B cell (primary cell): ENCODE measurements around the gene CBX6. TPM values are rescaled to one million over a fixed set of nuclear protein-coding genes. Genes with fewer than 3 reads are reported as not detected.
"Not testable (repeated sequence)": the region's sequence is repeated elsewhere in the genome, so short reads cannot be mapped to it uniquely, and the experiment has no call there.

Experiments
- ATAC-seq: fragments of 200-7000 bp; cut with Tn5 transposase; one replicate; pipeline ENCODE4 v1.10.0; 2021; ENCODE audit warnings: low read depth, mild to moderate bottlenecking, moderate number of reproducible peaks, moderate library complexity
- CTCF ChIA-PET: fragments of 350-600 bp; sonication (Branson Sonifier 250); formaldehyde crosslinking; loops from one replicate; lab custom pipeline; 2021; ENCODE audit warnings: antibody characterized with exemption, inconsistent platforms; lab: Charles Lee
- POLR2A ChIA-PET: fragments of 350-600 bp; sonication (Branson Sonifier 250); formaldehyde crosslinking; loops from one replicate; lab custom pipeline; 2021; ENCODE audit warnings: antibody characterized with exemption; lab: Charles Lee
- DNase-seq: peaks from one replicate; pipeline ENCODE4 v3.0.0; 2013
- H2AFZ ChIP-seq: 2 replicates; pipeline ENCODE4 v1.6.1; 2012; ENCODE audit warnings: mild to moderate bottlenecking, low read depth, low read length; ENCODE audit not compliant: insufficient read depth, poor library complexity, severe bottlenecking
- H3K27ac ChIP-seq, 2 donors: 1 replicate in 1 of 2; 2 replicates in 1 of 2; pipeline ENCODE4 v1.5.1; 2012 to 2013; ENCODE audit warnings: low read length in 2 of 2, mild to moderate bottlenecking in 2 of 2, moderate library complexity in 1 of 2
- H3K27me3 ChIP-seq, 4 experiments: fragments of 200-600 bp in 1 of 4; sonication (generic) in 1 of 4; replicated peaks in 1 of 4; 1 replicate in 2 of 4; 2 replicates in 2 of 4; pipeline versions ENCODE4 v1.6.1 to v1.7.0; 2013 to 2016; ENCODE audit warnings: low read length in 3 of 4, mild to moderate bottlenecking in 2 of 4, mixed read lengths in 1 of 4, moderate library complexity in 1 of 4; ENCODE audit not compliant: insufficient read depth in 4 of 4, control insufficient read depth in 3 of 4; ENCODE audit errors: control extremely low read depth in 1 of 4
- H3K36me3 ChIP-seq, 2 experiments: replicated peaks in 1 of 2; 1 replicate in 1 of 2; 2 replicates in 1 of 2; pipeline versions ENCODE4 v1.6.1 to v1.7.1; 2013; ENCODE audit warnings: low read length in 1 of 2; ENCODE audit not compliant: insufficient read depth in 2 of 2, control insufficient read depth in 1 of 2; ENCODE audit errors: control extremely low read depth in 1 of 2, extremely low read depth in 1 of 2
- H3K4me1 ChIP-seq, 2 donors: fragments of 200-600 bp in 1 of 2; sonication (generic) in 1 of 2; 1 replicate in 1 of 2; 2 replicates in 1 of 2; pipeline versions ENCODE4 v1.5.1 to v1.6.1; 2013 to 2017; ENCODE audit warnings: low read length in 2 of 2; ENCODE audit not compliant: control insufficient read depth in 2 of 2, insufficient read depth in 2 of 2
- H3K4me2 ChIP-seq: replicated peaks from 2 replicates; pipeline ENCODE3; 2012; ENCODE audit warnings: mild to moderate bottlenecking, low read depth, low read length; ENCODE audit not compliant: poor library complexity, severe bottlenecking
- H3K4me3 ChIP-seq, 5 experiments: fragments of 200-600 bp in 1 of 5; sonication (generic) in 1 of 5; 1 replicate in 3 of 5; 2 replicates in 2 of 5; pipeline versions ENCODE4 v1.5.1 to v1.7.0; 2011 to 2016; ENCODE audit warnings: low read length in 4 of 5, mild to moderate bottlenecking in 4 of 5, low read depth in 2 of 5, control low read depth in 1 of 5, moderate library complexity in 1 of 5; ENCODE audit not compliant: insufficient read depth in 1 of 5; ENCODE audit errors: control extremely low read depth in 1 of 5, extremely low read depth in 1 of 5
- H3K79me2 ChIP-seq: fragments of 200-600 bp; sonication (generic); one replicate; pipeline ENCODE4 v1.6.0; 2016; ENCODE audit warnings: low read length; ENCODE audit not compliant: control insufficient read depth, insufficient read depth
- H3K9ac ChIP-seq: fragments of 200-600 bp; sonication (generic); 2 replicates; pipeline ENCODE4 v1.6.1; 2017; ENCODE audit warnings: mild to moderate bottlenecking, low read length, moderate library complexity
- H3K9me3 ChIP-seq, 3 donors: one replicate each; pipeline versions ENCODE4 v1.6.1 to v1.7.1; 2013; ENCODE audit warnings: low read length in 2 of 3; ENCODE audit not compliant: control insufficient read depth in 2 of 3, insufficient read depth in 1 of 3; ENCODE audit errors: control extremely low read depth in 1 of 3
- H4K20me1 ChIP-seq: 2 replicates; pipeline ENCODE4 v1.6.0; 2012; ENCODE audit warnings: mild to moderate bottlenecking, low read length; ENCODE audit not compliant: insufficient read depth, control insufficient read depth, poor library complexity, severe bottlenecking
- H3K27ac Mint-ChIP-seq: one replicate; pipeline ENCODE4 v1.8.0; 2021; ENCODE audit warnings: mixed read lengths
- H3K27me3 Mint-ChIP-seq: one replicate; pipeline ENCODE4 v1.8.0; 2021; ENCODE audit warnings: mixed read lengths
- H3K4me1 Mint-ChIP-seq: one replicate; pipeline ENCODE4 v1.8.0; 2021; ENCODE audit warnings: mixed read lengths
- H3K4me3 Mint-ChIP-seq: one replicate; pipeline ENCODE4 v1.8.0; 2021; ENCODE audit warnings: mixed read lengths
- H3K9me3 Mint-ChIP-seq: one replicate; pipeline ENCODE4 v1.8.0; 2022; ENCODE audit warnings: mixed read lengths; ENCODE audit not compliant: insufficient read depth
- CTCF ChIP-seq: fragments of 200-600 bp; IDR thresholded peaks from one replicate; pipeline ENCODE4 v1.8.0; 2022; ENCODE audit warnings: antibody characterized with exemption, mild to moderate bottlenecking
- EZH2 ChIP-seq: IDR thresholded peaks from 2 replicates; pipeline ENCODE4 v1.6.1; 2012; ENCODE audit warnings: borderline replicate concordance, low read depth, mild to moderate bottlenecking, moderate library complexity, low read length; ENCODE audit not compliant: insufficient read depth, poor library complexity, severe bottlenecking
- WGBS: methylation state at CpG from one replicate; pipeline ENCODE4 v1.1.5; 2013; ENCODE audit warnings: missing lambda C conversion rate; ENCODE audit not compliant: insufficient coverage; 5-methylcytosine and 5-hydroxymethylcytosine counted together
- intact Hi-C: fragments of 100-400 bp; cut with micrococcal nuclease; formaldehyde crosslinking; loops from one replicate; pipeline ENCODE4 v1.10.0; 2022
- polyA plus RNA-seq: library from polyadenylated mRNA; depleted of rRNA; stranded (reverse); fragments of >200 nt; gene quantifications from 2 replicates; pipeline ENCODE4 v1.2.3, GENCODE V29; 2012
- total RNA-seq, 2 donors: library from RNA; stranded (reverse); fragments of 120-200 nt in 1 of 2; gene quantifications; 1 replicate in 1 of 2; 2 replicates in 1 of 2; pipeline versions ENCODE4 v1.2.3 to v1.2.4, GENCODE V29; 2013 to 2022

Gene CBX6
- total and polyA plus RNA-seq, 2 donors (not counting 1 experiment from before 2014, with no cell fraction given), result 14.9 to 55.1 TPM

- H3K4me2 ChIP-seq, result no peak overlapping the region
- WGBS, result no CpG with 5 or more reads among the region's 3 CpGs
- intact Hi-C loops, result no loop called here
- H3K4me1 Mint-ChIP-seq, result peaks cover 8% of the 10 kb centered on the region
- DNase-seq, result no peak
- no peaks in the 10 kb centered on the region for H3K79me2 ChIP-seq
- CTCF ChIA-PET, result interaction anchor here (0.6 kb wide), 1 partner anchor 215 kb away, joined by 4 read pairs; no protein-coding TSS in a partner anchor
- H3K27me3 Mint-ChIP-seq, result peaks cover 34% of the 10 kb centered on the region
- H3K4me3 ChIP-seq, result no peak overlapping the region
- H3K9ac ChIP-seq, result no peak overlapping the region
- H2AFZ ChIP-seq, result no peak overlapping the region
- peaks cover 2% of the 10 kb centered on the region for H3K9me3 Mint-ChIP-seq
- peaks cover 0 to 11% (median 2%) of the 10 kb centered on the region in 4 experiments for H3K27me3 ChIP-seq
- no peak overlapping the region for H3K4me3 Mint-ChIP-seq
- ATAC-seq, result no peak
- H4K20me1 ChIP-seq, result no peaks in the 10 kb centered on the region
- POLR2A ChIA-PET, result no interaction called here
- H3K27ac ChIP-seq, result no peak overlapping the region
- no peak for TF ChIP-seq CTCF
- no peak for TF ChIP-seq EZH2
- peaks cover 3 to 7% (median 4%) of the 10 kb centered on the region in 3 donors for H3K9me3 ChIP-seq
- no peaks in the 10 kb centered on the region for H3K36me3 ChIP-seq
- peaks cover 0 to 13% of the 10 kb centered on the region in 2 donors for H3K4me1 ChIP-seq
- H3K27ac Mint-ChIP-seq, result no peak overlapping the region
Measured at GRCh38 chr22:38906052-38906451, 34.0 kb upstream of the CBX6 start.

- Mint-ChIP-seq H3K4me1 (peaks cover 13% of the 10 kb centered on the region), H3K27me3 (peaks cover 18% of the 10 kb centered on the region)
- ATAC-seq, H3K27ac ChIP-seq, H3K9me3 ChIP-seq, H2AFZ ChIP-seq, H3K4me2 ChIP-seq, H3K36me3 ChIP-seq, H3K27me3 ChIP-seq, H3K79me2 ChIP-seq, CTCF ChIA-PET, H3K4me3 Mint-ChIP-seq, H3K4me3 ChIP-seq, POLR2A ChIA-PET, H3K27ac Mint-ChIP-seq, H3K9ac ChIP-seq, H3K9me3 Mint-ChIP-seq, DNase-seq, H4K20me1 ChIP-seq: not testable (repeated sequence)
- intact Hi-C loops, result loop anchor here (1.0 kb wide), 1 partner anchor 8 kb away; no protein-coding TSS in a partner anchor
- WGBS, result 85% methylated on average over 3 of the region's 5 CpGs
- peaks cover 0 to 22% of the 10 kb centered on the region in 2 donors for H3K4me1 ChIP-seq
Measured at GRCh38 chr22:38904052-38904617, 32.1 kb upstream of the CBX6 start.
